Measurements from ENCODE around the gene PLXDC2.

GRCh38 chr10:19974138-19974537 is 157.9 kb downstream of the PLXDC2 start:
- TF ChIP-seq CTCF (IDR thresholded peaks at IDR 0.05), result no peak
- TF ChIP-seq EZH2 (IDR thresholded peaks at IDR 0.05; ENCODE audit: borderline replicate concordance, insufficient read depth, low read depth, low read length, poor library complexity, severe bottlenecking), result no peak

Data from B cell (primary cell).